Gastroesophageal sphincter (tissue), 4 donors: ENCODE measurements around the gene MED27. TPM values are rescaled to one million over a fixed set of nuclear protein-coding genes. Genes with fewer than 3 reads are reported as not detected.

Experiments
- ATAC-seq: fragments of 150-250 bp; one replicate; pipeline ENCODE4 v1.9.1; 2016; ENCODE audit warnings: mild to moderate bottlenecking, moderate library complexity
- H3K27ac ChIP-seq, 4 donors: fragments of 200-600 bp; sonication (generic) in 3 of 4; 1 replicate in 3 of 4; 2 replicates in 1 of 4; pipeline ENCODE4 v1.5.1; 2016 to 2019
- H3K27me3 ChIP-seq: fragments of 200-600 bp; sonication (generic); one replicate; pipeline ENCODE4 v1.5.1; 2019
- H3K36me3 ChIP-seq, 2 donors: fragments of 200-600 bp; sonication (generic); one replicate each; pipeline ENCODE4 v1.5.1; 2019; ENCODE audit warnings: control low read depth in 1 of 2
- H3K4me1 ChIP-seq, 3 donors: fragments of 200-600 bp; sonication (generic); 1 replicate in 2 of 3; 2 replicates in 1 of 3; pipeline ENCODE4 v1.5.1; 2016 to 2019; ENCODE audit warnings: control low read depth in 2 of 3
- H3K4me3 ChIP-seq, 2 donors: fragments of 200-600 bp; sonication (generic); one replicate each; pipeline ENCODE4 v1.5.1; 2019; ENCODE audit warnings: mild to moderate bottlenecking in 1 of 2, moderate library complexity in 1 of 2
- H3K9me3 ChIP-seq, 3 donors: fragments of 200-600 bp; sonication (generic); one replicate each; pipeline ENCODE4 v1.5.1; 2017 to 2019; ENCODE audit warnings: control low read depth in 2 of 3
- CTCF ChIP-seq, 4 experiments: fragments of 200-600 bp in 2 of 4; fragments of 450-650 bp in 2 of 4; sonication (generic) in 1 of 4; IDR thresholded peaks; one replicate each; pipeline ENCODE4 v1.5.1; 2017 to 2019; ENCODE audit warnings: antibody characterized with exemption in 4 of 4, mild to moderate bottlenecking in 2 of 4, moderate library complexity in 2 of 4
- EP300 ChIP-seq: sonication (generic); formaldehyde crosslinking; IDR thresholded peaks from one replicate; pipeline ENCODE4 v1.6.1; 2017; ENCODE audit warnings: antibody characterized with exemption, mild to moderate bottlenecking
- POLR2A ChIP-seq, 2 donors: fragments of 450-650 bp; IDR thresholded peaks; one replicate each; pipeline ENCODE4 v1.6.1; 2017; ENCODE audit warnings: antibody characterized with exemption in 2 of 2, mild to moderate bottlenecking in 2 of 2, moderate library complexity in 1 of 2
- POLR2AphosphoS5 ChIP-seq: sonication (generic); formaldehyde crosslinking; IDR thresholded peaks from one replicate; pipeline ENCODE4 v1.6.1; 2017; ENCODE audit warnings: antibody characterized with exemption
- WGBS, 2 donors: methylation state at CpG; one replicate each; pipeline ENCODE4 v1.1.5; 2018; ENCODE audit warnings: low coverage in 1 of 2; 5-methylcytosine and 5-hydroxymethylcytosine counted together
- total RNA-seq, 4 donors: library from RNA; depleted of rRNA; stranded (reverse); fragments of >200 nt; gene quantifications; one replicate each; pipeline ENCODE4 v1.1.0, GENCODE V29; 2016

The MED27 gene
- total RNA-seq, 4 donors from 2014 or later = 13.2 to 21.0 (median 13.9) TPM

- Histone ChIP-seq H3K4me1 (no peaks in the 10 kb centered on the region), H3K36me3 (no peaks in the 10 kb centered on the region), H3K4me3 (no peak overlapping the region), H3K27ac (no peak overlapping the region), H3K27me3 (peaks cover 18% of the 10 kb centered on the region), H3K9me3 (no peaks in the 10 kb centered on the region)
- ATAC-seq = no peak
- 83 to 86% methylated on average over 9 to 15 of the region's 18 CpGs for WGBS, 2 donors
- TF ChIP-seq POLR2AphosphoS5 (no peak), CTCF (IDR thresholded peaks at IDR 0.05) (no peak), POLR2A (IDR thresholded peaks at IDR 0.05) (no peak), EP300 (no peak)
Observed at GRCh38 chr9:131847665-131848354, 231.9 kb downstream of the MED27 start.

- H3K4me3 ChIP-seq = no peak overlapping the region
- H3K9me3 ChIP-seq = no peaks in the 10 kb centered on the region
- ATAC-seq = no peak
- peaks cover 30% of the 10 kb centered on the region for H3K27me3 ChIP-seq
- WGBS, 2 donors = 81 to 86% methylated on average over 17 to 24 of the region's 29 CpGs
- H3K36me3 ChIP-seq = no peaks in the 10 kb centered on the region
- H3K4me1 ChIP-seq = no peaks in the 10 kb centered on the region
- H3K27ac ChIP-seq = no peak overlapping the region
- TF ChIP-seq POLR2A (IDR thresholded peaks at IDR 0.05) (no peak), POLR2AphosphoS5 (no peak), CTCF (IDR thresholded peaks at IDR 0.05) (no peak), EP300 (no peak)
Observed at GRCh38 chr9:131845305-131846298, 234.1 kb downstream of the MED27 start.

GRCh38 chr9:131844745-131845118, 234.9 kb downstream of the MED27 start:
- 90 to 100% methylated on average over 1 to 4 of the region's 4 CpGs for WGBS, 2 donors
- no peaks in the 10 kb centered on the region for H3K9me3 ChIP-seq
- TF ChIP-seq CTCF (IDR thresholded peaks at IDR 0.05) (no peak), POLR2AphosphoS5 (no peak), POLR2A (IDR thresholded peaks at IDR 0.05) (no peak), EP300 (no peak)
- H3K36me3 ChIP-seq = no peaks in the 10 kb centered on the region
- H3K4me3 ChIP-seq = no peak overlapping the region
- peaks cover 39% of the 10 kb centered on the region for H3K27me3 ChIP-seq
- ATAC-seq = no peak
- no peak overlapping the region for H3K27ac ChIP-seq
- no peaks in the 10 kb centered on the region for H3K4me1 ChIP-seq

GRCh38 chr9:131843989-131844744, 235.5 kb downstream of the MED27 start:
- Histone ChIP-seq H3K27me3 (peaks cover 42% of the 10 kb centered on the region), H3K4me3 (no peak overlapping the region), H3K4me1 (no peaks in the 10 kb centered on the region), H3K27ac (no peak overlapping the region), H3K36me3 (no peaks in the 10 kb centered on the region), H3K9me3 (no peaks in the 10 kb centered on the region)
- TF ChIP-seq CTCF (IDR thresholded peaks at IDR 0.05) (no peak), POLR2A (IDR thresholded peaks at IDR 0.05) (no peak), POLR2AphosphoS5 (no peak), EP300 (no peak)
- no peak for ATAC-seq
- 85% methylated on average over 13 of the region's 33 CpGs; no CpG with 5 or more reads in 1 of the 2 donors for WGBS, 2 donors
